HepG2 (cell line): ENCODE results near the gene TUBA1C. TPM values are rescaled to one million over a fixed set of nuclear protein-coding genes. Genes with fewer than 3 reads are reported as not detected.

Experiments used
- ARNT ChIP-seq: fragments of 450-650 bp; IDR thresholded peaks from 2 replicates; pipeline ENCODE4 v1.6.1; 2017
- FOXO1 ChIP-seq: sonication (generic); formaldehyde crosslinking; IDR thresholded peaks from 2 replicates; pipeline ENCODE4 v1.4.0; 2020; ENCODE audit warnings: missing genetic modification reagents
- KAT7 ChIP-seq: IDR thresholded peaks from 2 replicates; pipeline ENCODE4 v1.6.1; 2018; ENCODE audit warnings: borderline replicate concordance, missing compliant biosample characterization
- NONO ChIP-seq, 2 experiments: fragments of 450-650 bp in 1 of 2; sonication (generic) in 1 of 2; formaldehyde crosslinking in 1 of 2; IDR thresholded peaks in 1 of 2; conservative IDR thresholded peaks in 1 of 2; 2 replicates each; pipeline versions ENCODE4 v1.6.1 to v1.8.0; 2017 to 2022; ENCODE audit warnings: mild to moderate bottlenecking in 1 of 2, missing genetic modification reagents in 1 of 2, moderate library complexity in 1 of 2
- NR2C2 ChIP-seq: sonication (generic); formaldehyde crosslinking; IDR thresholded peaks from 2 replicates; pipeline ENCODE4 v1.4.0; 2020; ENCODE audit warnings: missing genetic modification reagents, mild to moderate bottlenecking, moderate library complexity, borderline replicate concordance
- NR2F2 ChIP-seq: IDR thresholded peaks from 2 replicates; pipeline ENCODE4 v1.6.1; 2012; ENCODE audit warnings: low read depth, inconsistent platforms, borderline replicate concordance
- RNF2 ChIP-seq: fragments of 450-650 bp; conservative IDR thresholded peaks from 2 replicates; pipeline ENCODE4 v1.6.1; 2016; ENCODE audit warnings: low read depth
- RNF219 ChIP-seq: sonication (generic); formaldehyde crosslinking; IDR thresholded peaks from 2 replicates; pipeline ENCODE4 v1.5.0; 2020; ENCODE audit warnings: mild to moderate bottlenecking, missing genetic modification reagents
- TFAP4 ChIP-seq: sonication (generic); IDR thresholded peaks from 2 replicates; pipeline ENCODE4 v1.6.1; 2016; ENCODE audit warnings: low read depth, borderline replicate concordance
- YEATS4 ChIP-seq: sonication (generic); formaldehyde crosslinking; IDR thresholded peaks from 2 replicates; pipeline ENCODE4 v1.4.0; 2020; ENCODE audit warnings: missing genetic modification reagents, borderline replicate concordance
- ZMYM3 ChIP-seq: sonication (generic); formaldehyde crosslinking; IDR thresholded peaks from 2 replicates; pipeline ENCODE4 v1.5.1; 2020; ENCODE audit warnings: mild to moderate bottlenecking, missing genetic modification reagents
- ZNF292 ChIP-seq: sonication (generic); formaldehyde crosslinking; IDR thresholded peaks from 2 replicates; pipeline ENCODE4 v1.8.1; 2022; ENCODE audit warnings: mild to moderate bottlenecking, low read depth, missing genetic modification reagents, borderline replicate concordance
- ZNF350 ChIP-seq: sonication (generic); formaldehyde crosslinking; IDR thresholded peaks from 2 replicates; pipeline ENCODE4 v1.4.0; 2020; ENCODE audit warnings: mild to moderate bottlenecking, low read depth, missing genetic modification reagents, borderline replicate concordance
- ZNF547 ChIP-seq: sonication (generic); formaldehyde crosslinking; IDR thresholded peaks from 2 replicates; pipeline ENCODE4 v1.5.1; 2020; ENCODE audit warnings: mild to moderate bottlenecking, missing genetic modification reagents
- ZNF687 ChIP-seq: sonication (generic); formaldehyde crosslinking; IDR thresholded peaks from 2 replicates; pipeline ENCODE4 v1.5.1; 2020; ENCODE audit warnings: mild to moderate bottlenecking, missing genetic modification reagents, moderate library complexity
- ZNF7 ChIP-seq: IDR thresholded peaks from 2 replicates; pipeline ENCODE4 v1.6.1; 2016; ENCODE audit warnings: missing biosample characterization, missing genetic modification reagents
- polyA plus RNA-seq, 8 experiments: library from polyadenylated mRNA; depleted of rRNA in 3 of 8; stranded (reverse) in 7 of 8; unstranded in 1 of 8; fragments of >200 nt; fragmentation: Illumina TruSeq in 4 of 8; extraction: Trizol in 4 of 8; gene quantifications; 2 replicates each; pipeline versions ENCODE4 v1.2.1 to v1.2.3, GENCODE V29; 2011 to 2016; ENCODE audit warnings: low read depth in 4 of 8, missing spikeins in 1 of 8, mixed read lengths in 1 of 8; ENCODE audit not compliant: insufficient read depth in 1 of 8
- total RNA-seq, 5 experiments: library from RNA; depleted of rRNA; stranded (reverse); fragments of >200 nt; fragmentation: Illumina TruSeq; extraction: Trizol; gene quantifications; 2 replicates each; pipeline ENCODE4 v1.2.3, GENCODE V29; 2016; ENCODE audit warnings: low read depth in 1 of 5
- TF ChIP-seq, protein P1 (sequence below): sonication (generic); formaldehyde crosslinking; IDR thresholded peaks from 2 replicates; pipeline ENCODE4 v1.4.0; 2020; ENCODE audit warnings: low read depth, mild to moderate bottlenecking, missing genetic modification reagents
- TF ChIP-seq, protein P2 (sequence below): sonication (generic); formaldehyde crosslinking; IDR thresholded peaks from 2 replicates; pipeline ENCODE4 v1.4.0; 2020; ENCODE audit warnings: missing genetic modification reagents, mild to moderate bottlenecking, borderline replicate concordance

Gene TUBA1C
- total and polyA plus RNA-seq, 2 of the 13 experiments (the other 11 are each of a cell fraction or from before 2014, with no cell fraction given) = 693 to 1,075 TPM

DNA sequence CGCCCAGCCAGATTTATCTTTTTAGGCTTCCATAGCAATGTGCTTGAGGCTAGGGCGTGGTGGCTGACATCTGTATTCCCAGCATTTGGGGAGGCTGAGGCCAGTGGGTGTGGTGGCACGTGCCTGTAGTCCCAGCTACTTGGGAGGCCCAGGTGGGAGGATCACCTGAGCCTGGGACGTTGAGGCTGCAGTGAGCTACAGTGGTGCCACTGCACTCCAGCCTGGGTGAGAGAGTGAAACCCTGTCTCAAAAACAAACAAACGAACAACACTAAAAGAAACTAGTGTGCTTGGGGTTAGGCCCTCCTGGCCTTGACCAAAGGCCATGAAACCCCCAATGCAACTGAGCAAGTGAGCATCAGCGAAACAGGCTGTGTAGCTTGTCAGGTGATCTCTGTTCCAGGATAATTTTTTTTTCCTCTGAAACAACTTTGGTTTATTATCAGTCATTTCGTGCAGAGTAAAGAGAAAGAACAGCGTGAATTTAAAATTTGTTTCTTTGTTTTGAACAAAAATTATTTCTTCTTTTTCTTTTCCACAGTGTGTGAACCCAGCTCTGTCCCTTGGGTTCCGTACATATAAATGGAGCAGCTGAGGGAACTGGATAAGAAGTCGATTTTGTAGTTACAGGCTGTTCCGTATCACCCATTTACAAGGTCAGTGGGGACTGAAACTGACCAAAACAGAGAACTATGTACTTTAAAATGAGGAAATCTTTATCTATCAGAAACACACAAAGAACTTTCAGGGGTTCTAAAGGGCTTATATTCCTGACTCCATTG lies 8.8 kb upstream of the TUBA1C start (continued):
- TF ChIP-seq, protein P1, sequence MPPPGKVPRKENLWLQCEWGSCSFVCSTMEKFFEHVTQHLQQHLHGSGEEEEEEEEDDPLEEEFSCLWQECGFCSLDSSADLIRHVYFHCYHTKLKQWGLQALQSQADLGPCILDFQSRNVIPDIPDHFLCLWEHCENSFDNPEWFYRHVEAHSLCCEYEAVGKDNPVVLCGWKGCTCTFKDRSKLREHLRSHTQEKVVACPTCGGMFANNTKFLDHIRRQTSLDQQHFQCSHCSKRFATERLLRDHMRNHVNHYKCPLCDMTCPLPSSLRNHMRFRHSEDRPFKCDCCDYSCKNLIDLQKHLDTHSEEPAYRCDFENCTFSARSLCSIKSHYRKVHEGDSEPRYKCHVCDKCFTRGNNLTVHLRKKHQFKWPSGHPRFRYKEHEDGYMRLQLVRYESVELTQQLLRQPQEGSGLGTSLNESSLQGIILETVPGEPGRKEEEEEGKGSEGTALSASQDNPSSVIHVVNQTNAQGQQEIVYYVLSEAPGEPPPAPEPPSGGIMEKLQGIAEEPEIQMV (CRISPR knock-in tag) = no peak
- TF ChIP-seq ZNF350 (peak; percentile 62), ARNT (no peak), ZNF687 (CRISPR knock-in tag) (peak; percentile 77), KAT7 (CRISPR knock-in tag) (peak; percentile 4; the same call in 1 of the 2 replicates), NONO (IDR thresholded peaks at IDR 0.05) (no peak), NONO (CRISPR knock-in tag; conservative IDR thresholded peaks at IDR 0.05) (0 out of 2 replicates have a peak, but pooled peaks have one; percentile 40), ZMYM3 (CRISPR knock-in tag) (peak; percentile 100), NR2C2 (CRISPR knock-in tag) (peak; percentile 33; the same call in 1 of the 2 replicates), ZNF292 (peak; percentile 86), ZNF7 (CRISPR knock-in tag) (0 out of 2 replicates have a peak, but pooled peaks have one; percentile 12), NR2F2 (peak; percentile 69; the same call in 1 of the 2 replicates), TFAP4 (peak; percentile 40), YEATS4 (CRISPR knock-in tag) (peak; percentile 69; the same call in 1 of the 2 replicates), ZNF547 (peak; percentile 60; the same call in 1 of the 2 replicates), FOXO1 (CRISPR knock-in tag) (peak; percentile 77; the same call in 1 of the 2 replicates), RNF219 (CRISPR knock-in tag) (no peak), RNF2 (no peak)
- TF ChIP-seq, protein P2, sequence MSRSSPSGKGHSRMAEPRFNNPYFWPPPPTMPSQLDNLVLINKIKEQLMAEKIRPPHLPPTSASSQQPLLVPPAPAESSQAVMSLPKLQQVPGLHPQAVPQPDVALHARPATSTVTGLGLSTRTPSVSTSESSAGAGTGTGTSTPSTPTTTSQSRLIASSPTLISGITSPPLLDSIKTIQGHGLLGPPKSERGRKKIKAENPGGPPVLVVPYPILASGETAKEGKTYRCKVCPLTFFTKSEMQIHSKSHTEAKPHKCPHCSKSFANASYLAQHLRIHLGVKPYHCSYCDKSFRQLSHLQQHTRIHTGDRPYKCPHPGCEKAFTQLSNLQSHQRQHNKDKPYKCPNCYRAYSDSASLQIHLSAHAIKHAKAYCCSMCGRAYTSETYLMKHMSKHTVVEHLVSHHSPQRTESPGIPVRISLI (CRISPR knock-in tag) = peak; percentile 84; the same call in 1 of the 2 replicates
